Ishikawa (cell line): ENCODE results near the gene RAB7B.

Experiments
- CEBPB ChIP-seq: IDR thresholded peaks from 2 replicates; pipeline ENCODE4 v1.6.1; 2012
- EGR1 ChIP-seq: IDR thresholded peaks from 2 replicates; pipeline ENCODE4 v1.6.1; 2012
- TAF1 ChIP-seq: IDR thresholded peaks from 2 replicates; pipeline ENCODE4 v1.6.1; 2012; ENCODE audit warnings: low read depth, mild to moderate bottlenecking
- TEAD4 ChIP-seq: IDR thresholded peaks from 2 replicates; pipeline ENCODE4 v1.6.1; 2012
- YY1 ChIP-seq: IDR thresholded peaks from 2 replicates; pipeline ENCODE4 v1.6.1; 2012; ENCODE audit warnings: low read depth
- ZBTB7A ChIP-seq: IDR thresholded peaks from 2 replicates; pipeline ENCODE4 v1.6.1; 2012; ENCODE audit warnings: low read depth
- TF ChIP-seq, protein P1 (sequence below): IDR thresholded peaks from 2 replicates; pipeline ENCODE4 v1.6.1; 2012
- TF ChIP-seq, protein P2 (sequence below): IDR thresholded peaks from 2 replicates; pipeline ENCODE4 v1.6.1; 2012; ENCODE audit warnings: low read depth, mild to moderate bottlenecking

DNA sequence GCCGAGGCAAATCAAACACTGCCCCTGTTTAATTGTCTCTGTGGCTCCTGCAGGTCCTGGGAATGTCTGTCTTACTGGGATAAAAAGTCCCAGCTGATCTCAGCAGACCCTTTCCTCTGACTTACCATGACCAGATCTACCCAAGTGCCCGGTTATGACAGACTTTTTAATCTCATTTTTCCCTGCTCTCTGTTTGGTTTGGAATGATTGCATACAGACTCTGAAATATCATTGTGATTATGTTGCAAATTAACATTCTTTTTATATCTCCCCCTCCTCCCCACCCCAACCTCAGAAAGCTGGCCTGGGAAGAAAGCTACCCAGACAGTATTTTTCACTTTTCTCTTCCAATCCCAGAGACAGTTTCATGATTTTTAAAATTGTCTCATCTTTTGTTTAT lies 16.3 kb downstream of the RAB7B start:
- no peak for TF ChIP-seq EGR1
- no peak for TF ChIP-seq TEAD4
- TF ChIP-seq, protein P1, sequence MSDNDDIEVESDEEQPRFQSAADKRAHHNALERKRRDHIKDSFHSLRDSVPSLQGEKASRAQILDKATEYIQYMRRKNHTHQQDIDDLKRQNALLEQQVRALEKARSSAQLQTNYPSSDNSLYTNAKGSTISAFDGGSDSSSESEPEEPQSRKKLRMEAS: no peak
- TF ChIP-seq, protein P2, sequence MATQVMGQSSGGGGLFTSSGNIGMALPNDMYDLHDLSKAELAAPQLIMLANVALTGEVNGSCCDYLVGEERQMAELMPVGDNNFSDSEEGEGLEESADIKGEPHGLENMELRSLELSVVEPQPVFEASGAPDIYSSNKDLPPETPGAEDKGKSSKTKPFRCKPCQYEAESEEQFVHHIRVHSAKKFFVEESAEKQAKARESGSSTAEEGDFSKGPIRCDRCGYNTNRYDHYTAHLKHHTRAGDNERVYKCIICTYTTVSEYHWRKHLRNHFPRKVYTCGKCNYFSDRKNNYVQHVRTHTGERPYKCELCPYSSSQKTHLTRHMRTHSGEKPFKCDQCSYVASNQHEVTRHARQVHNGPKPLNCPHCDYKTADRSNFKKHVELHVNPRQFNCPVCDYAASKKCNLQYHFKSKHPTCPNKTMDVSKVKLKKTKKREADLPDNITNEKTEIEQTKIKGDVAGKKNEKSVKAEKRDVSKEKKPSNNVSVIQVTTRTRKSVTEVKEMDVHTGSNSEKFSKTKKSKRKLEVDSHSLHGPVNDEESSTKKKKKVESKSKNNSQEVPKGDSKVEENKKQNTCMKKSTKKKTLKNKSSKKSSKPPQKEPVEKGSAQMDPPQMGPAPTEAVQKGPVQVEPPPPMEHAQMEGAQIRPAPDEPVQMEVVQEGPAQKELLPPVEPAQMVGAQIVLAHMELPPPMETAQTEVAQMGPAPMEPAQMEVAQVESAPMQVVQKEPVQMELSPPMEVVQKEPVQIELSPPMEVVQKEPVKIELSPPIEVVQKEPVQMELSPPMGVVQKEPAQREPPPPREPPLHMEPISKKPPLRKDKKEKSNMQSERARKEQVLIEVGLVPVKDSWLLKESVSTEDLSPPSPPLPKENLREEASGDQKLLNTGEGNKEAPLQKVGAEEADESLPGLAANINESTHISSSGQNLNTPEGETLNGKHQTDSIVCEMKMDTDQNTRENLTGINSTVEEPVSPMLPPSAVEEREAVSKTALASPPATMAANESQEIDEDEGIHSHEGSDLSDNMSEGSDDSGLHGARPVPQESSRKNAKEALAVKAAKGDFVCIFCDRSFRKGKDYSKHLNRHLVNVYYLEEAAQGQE: no peak
- TF ChIP-seq CEBPB: no peak
- TF ChIP-seq TAF1: no peak
- no peak for TF ChIP-seq YY1
- no peak for TF ChIP-seq ZBTB7A
